Kidney (tissue), 14 donors: ENCODE measurements around the gene CREB1. TPM values are rescaled to one million over a fixed set of nuclear protein-coding genes. Genes with fewer than 3 reads are reported as not detected.

Experiments
- DNase-seq, 5 donors: peaks; one replicate each; pipeline ENCODE4 v3.0.0-alpha.2; 2013 to 2020
- FAIRE-seq: peaks from 2 replicates; lab custom pipeline; 2012; peaks lifted over from hg19 to GRCh38; lab: Jason Lieb, UNC
- H3K27ac ChIP-seq, 2 donors: one replicate each; pipeline ENCODE4 v1.7.0; 2013; ENCODE audit warnings: low read depth in 2 of 2, low read length in 2 of 2, inconsistent platforms in 1 of 2
- H3K27me3 ChIP-seq: one replicate; pipeline ENCODE4 v1.7.1; 2013; ENCODE audit warnings: low read length, inconsistent platforms; ENCODE audit not compliant: control insufficient read depth, insufficient read depth
- H3K36me3 ChIP-seq, 3 donors: one replicate each; pipeline versions ENCODE4 v1.7.0 to v1.7.1; 2013; ENCODE audit warnings: low read length in 3 of 3, control low read depth in 1 of 3, inconsistent platforms in 1 of 3; ENCODE audit not compliant: insufficient read depth in 3 of 3, control insufficient read depth in 2 of 3
- H3K4me1 ChIP-seq, 3 donors: one replicate each; pipeline versions ENCODE4 v1.7.0 to v1.7.1; 2013; ENCODE audit warnings: low read length in 3 of 3, inconsistent platforms in 1 of 3, low read depth in 1 of 3; ENCODE audit not compliant: control insufficient read depth in 2 of 3, insufficient read depth in 2 of 3
- H3K4me3 ChIP-seq, 3 donors: one replicate each; pipeline versions ENCODE4 v1.7.0 to v1.8.1; 2013; ENCODE audit warnings: low read length in 3 of 3, control low read depth in 1 of 3, inconsistent platforms in 1 of 3
- H3K9ac ChIP-seq, 3 donors: one replicate each; pipeline versions ENCODE4 v1.7.0 to v1.7.1; 2013; ENCODE audit warnings: low read length in 3 of 3, control low read depth in 1 of 3, inconsistent platforms in 1 of 3
- H3K9me3 ChIP-seq, 3 donors: one replicate each; pipeline versions ENCODE4 v1.7.0 to v1.7.1; 2013; ENCODE audit warnings: low read length in 3 of 3, control low read depth in 1 of 3, inconsistent platforms in 1 of 3; ENCODE audit not compliant: control insufficient read depth in 2 of 3, insufficient read depth in 1 of 3
- intact Hi-C: fragments of 100-400 bp; cut with DNase I; formaldehyde crosslinking; loops from one replicate; pipeline ENCODE4 v1.11.1; 2022
- polyA plus RNA-seq: library from polyadenylated mRNA; stranded (reverse); fragments of 350-450 nt; fragmentation: Illumina TruSeq; extraction: RNeasy Lipid Tissue Mini Kit (QIAGEN cat#74804); gene quantifications from one replicate; pipeline ENCODE4 v1.2.3, GENCODE V29; 2014; ENCODE audit warnings: low read depth, low replicate concordance; ENCODE audit not compliant: insufficient read depth
- total RNA-seq: library from RNA; stranded (reverse); fragmentation: NEBNext Ultra II Directional; extraction: Animal tissue kit (Norgen Biotek cat#: 25700); gene quantifications from one replicate; pipeline ENCODE4 v1.2.1, GENCODE V29; 2021
- TF ChIP-seq, protein P1 (sequence below): IDR thresholded peaks from 3 replicates; pipeline ENCODE4 v1.5.1; 2012; ENCODE audit warnings: mild to moderate bottlenecking, moderate library complexity, borderline replicate concordance; ENCODE audit not compliant: insufficient read depth; ENCODE audit errors: extremely low read depth
- donor health status: control.
- donor health status: control.
- donor health status: control.
- donor health status: control.
- donor health status: control.
- donor health status: DM: yes; HTN: yes; CAD: no.
- donor health status: Normal renal cell carcinoma (clear cell type).

The CREB1 gene
- total and polyA plus RNA-seq, 2 donors from 2014 or later = 8.9 to 63.8 TPM

DNA sequence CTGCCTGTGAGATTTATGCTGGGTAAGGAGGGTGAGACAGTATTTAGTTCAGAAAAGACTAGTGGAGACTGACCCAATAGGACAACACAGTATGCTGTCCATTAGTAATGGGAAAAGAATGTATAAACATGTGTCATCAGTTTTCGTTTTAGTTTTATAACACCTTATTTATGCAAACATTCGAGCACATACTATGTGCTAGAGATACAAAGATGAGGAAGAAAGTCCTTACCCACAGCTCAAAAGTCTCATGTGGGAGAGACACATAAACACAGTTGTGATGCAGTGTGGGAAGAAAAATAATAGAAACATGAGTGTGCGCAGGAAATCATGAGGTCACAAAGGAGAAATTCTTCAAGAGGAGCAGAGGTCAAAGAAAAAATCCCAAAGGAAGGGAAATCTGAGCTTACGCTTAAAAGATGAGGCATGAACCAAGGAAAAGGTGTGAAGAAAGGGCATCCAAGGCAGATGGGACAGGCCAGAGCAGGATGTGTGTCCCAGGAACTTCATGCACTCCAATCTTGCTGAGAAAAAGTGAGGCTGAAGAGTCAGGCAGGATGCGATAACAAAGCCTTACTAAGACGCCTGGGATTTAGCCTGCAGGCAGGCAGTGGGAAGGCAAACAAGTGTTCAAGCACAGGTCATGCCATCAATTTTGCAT is 87.4 kb downstream of the CREB1 start:
- intact Hi-C loops = no loop called here
- Histone ChIP-seq H3K4me3 (no peak overlapping the region), H3K9ac (no peak overlapping the region), H3K27me3 (no peaks in the 10 kb centered on the region), H3K4me1 (peaks cover 0 to 2% (median 0%) of the 10 kb centered on the region in 3 donors), H3K9me3 (no peaks in the 10 kb centered on the region), H3K36me3 (peaks cover 0 to 5% (median 5%) of the 10 kb centered on the region in 3 donors), H3K27ac (peak overlapping the region; percentile 45 to 53)
- DNase-seq (peak in 1 of 5 donors; percentile 28), FAIRE-seq (no peak)
- TF ChIP-seq, protein P1, sequence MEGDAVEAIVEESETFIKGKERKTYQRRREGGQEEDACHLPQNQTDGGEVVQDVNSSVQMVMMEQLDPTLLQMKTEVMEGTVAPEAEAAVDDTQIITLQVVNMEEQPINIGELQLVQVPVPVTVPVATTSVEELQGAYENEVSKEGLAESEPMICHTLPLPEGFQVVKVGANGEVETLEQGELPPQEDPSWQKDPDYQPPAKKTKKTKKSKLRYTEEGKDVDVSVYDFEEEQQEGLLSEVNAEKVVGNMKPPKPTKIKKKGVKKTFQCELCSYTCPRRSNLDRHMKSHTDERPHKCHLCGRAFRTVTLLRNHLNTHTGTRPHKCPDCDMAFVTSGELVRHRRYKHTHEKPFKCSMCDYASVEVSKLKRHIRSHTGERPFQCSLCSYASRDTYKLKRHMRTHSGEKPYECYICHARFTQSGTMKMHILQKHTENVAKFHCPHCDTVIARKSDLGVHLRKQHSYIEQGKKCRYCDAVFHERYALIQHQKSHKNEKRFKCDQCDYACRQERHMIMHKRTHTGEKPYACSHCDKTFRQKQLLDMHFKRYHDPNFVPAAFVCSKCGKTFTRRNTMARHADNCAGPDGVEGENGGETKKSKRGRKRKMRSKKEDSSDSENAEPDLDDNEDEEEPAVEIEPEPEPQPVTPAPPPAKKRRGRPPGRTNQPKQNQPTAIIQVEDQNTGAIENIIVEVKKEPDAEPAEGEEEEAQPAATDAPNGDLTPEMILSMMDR = no peak

DNA sequence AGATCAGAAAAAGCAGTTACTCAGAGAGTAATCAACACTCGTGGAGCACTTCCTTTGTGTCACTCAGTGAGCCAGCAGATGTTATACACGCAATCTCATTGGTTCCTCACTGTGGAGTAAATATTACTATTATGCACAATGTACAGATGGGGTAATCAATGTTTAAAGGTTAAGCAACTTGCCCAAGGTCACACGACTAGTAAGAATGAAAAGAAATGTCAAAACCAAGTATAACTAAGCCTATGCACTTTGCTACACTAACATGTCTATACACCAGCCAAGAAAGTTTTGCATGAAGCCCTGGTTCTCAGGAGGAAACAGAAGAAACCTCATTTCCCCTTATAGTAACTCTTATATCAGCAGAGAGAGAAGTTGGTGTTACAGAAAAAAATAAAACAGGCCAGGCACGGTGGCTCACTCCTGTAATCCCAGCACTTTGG is 90.0 kb downstream of the CREB1 start:
- Histone ChIP-seq H3K27ac (no peak overlapping the region), H3K4me1 (peaks cover 0 to 5% (median 3%) of the 10 kb centered on the region in 3 donors), H3K9ac (no peak overlapping the region), H3K36me3 (peaks cover 0 to 5% (median 5%) of the 10 kb centered on the region in 3 donors), H3K4me3 (no peak overlapping the region), H3K9me3 (no peaks in the 10 kb centered on the region), H3K27me3 (no peaks in the 10 kb centered on the region)
- intact Hi-C loops = no loop called here
- TF ChIP-seq, protein P1 = no peak
- FAIRE-seq (no peak), DNase-seq (no peak)

DNA sequence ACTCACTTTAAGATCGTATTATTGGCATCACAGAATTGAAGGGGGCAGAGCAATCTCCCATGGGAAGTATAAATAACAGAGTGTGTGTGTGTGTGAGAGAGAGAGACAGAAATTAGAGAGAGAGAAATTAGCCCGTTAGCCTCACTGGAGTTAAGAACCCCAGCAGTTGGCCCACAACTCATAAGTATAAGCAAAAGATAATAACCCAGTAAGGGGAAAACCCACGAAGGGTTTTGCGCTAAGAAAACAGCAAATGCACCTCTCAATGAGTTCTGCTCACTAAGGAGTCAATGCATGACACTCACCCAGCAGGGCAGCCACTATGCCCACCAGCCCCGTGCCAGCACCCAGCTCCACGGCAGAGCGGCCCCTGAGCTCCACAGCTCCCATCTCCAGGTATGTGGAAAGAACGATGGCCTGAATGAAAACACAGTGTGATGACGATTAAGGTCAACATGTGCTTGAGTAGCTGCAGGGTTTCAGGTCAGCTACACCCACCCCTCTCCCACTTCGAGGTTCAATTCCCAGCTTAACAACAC is 91.8 kb downstream of the CREB1 start:
- Histone ChIP-seq H3K27me3 (no peaks in the 10 kb centered on the region), H3K9me3 (no peaks in the 10 kb centered on the region), H3K27ac (no peak overlapping the region), H3K36me3 (peaks cover 0 to 5% (median 5%) of the 10 kb centered on the region in 3 donors), H3K4me1 (peaks cover 0 to 5% (median 3%) of the 10 kb centered on the region in 3 donors), H3K4me3 (no peak overlapping the region), H3K9ac (no peak overlapping the region)
- no peak for FAIRE-seq
- intact Hi-C loops = no loop called here
- no peak for DNase-seq
- TF ChIP-seq, protein P1 = no peak
